HG03103 (cell line): ENCODE results near the gene UXS1.

ENCODE experiments used
- ATAC-seq: cut with Tn5 transposase; IDR thresholded peaks from one replicate; pipeline ENCODE4 v1.9.1; 2021; ENCODE audit warnings: low read depth; ENCODE audit not compliant: unreplicated experiment

UXS1 gene

DNA sequence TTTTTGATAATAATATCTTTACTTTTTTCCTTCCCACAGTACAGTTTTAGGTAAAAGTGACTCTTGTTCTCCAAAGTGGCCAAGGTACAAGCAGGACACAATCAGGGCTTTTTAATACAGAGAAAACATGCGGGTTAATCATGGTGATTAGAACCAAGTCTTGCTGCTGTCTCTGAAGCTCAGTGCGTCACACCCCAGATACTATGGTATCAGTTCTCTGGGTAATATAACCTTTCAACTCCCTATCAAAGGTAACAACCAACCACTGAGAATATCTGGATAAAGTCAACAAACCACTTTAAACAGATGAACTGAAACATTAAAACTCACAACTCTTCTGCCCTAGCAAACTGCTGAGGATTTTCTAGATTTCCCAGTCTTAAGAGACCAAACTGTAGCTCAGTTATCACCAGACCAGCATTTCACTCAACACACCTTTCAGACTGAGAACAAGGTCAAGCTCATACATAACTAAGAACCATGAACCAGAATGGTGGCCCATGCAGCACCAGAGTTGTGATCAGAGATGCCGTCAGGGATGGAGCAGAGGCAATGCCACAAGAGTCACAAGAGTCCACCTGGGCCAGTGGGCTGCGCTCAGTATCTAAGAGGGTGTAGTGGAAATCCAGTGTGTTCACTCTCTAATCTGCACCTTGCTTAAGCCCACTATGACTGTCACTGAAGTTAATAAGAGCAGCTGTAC is 103.0 kb downstream of the UXS1 start:
- ATAC-seq = no peak

DNA sequence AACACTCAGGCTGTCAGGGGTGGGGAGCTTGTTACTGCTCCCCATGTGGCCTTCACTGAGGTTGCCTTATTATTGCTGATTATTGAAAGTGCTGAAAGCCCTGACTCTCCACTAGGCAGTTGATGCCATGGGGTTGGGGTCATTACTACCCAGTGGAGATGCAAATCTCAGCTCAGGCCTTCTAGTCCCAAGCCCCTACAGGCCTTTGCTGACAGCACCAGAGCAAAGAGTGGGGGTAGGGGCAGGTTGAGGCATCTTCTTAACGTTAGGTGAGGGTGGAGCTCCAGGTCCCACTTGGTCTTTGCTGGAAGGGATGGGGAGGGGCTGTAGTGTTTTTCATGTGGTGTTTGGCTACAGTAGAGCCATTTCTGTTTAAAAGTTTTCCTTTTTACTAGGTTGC is 104.5 kb downstream of the UXS1 start:
- ATAC-seq = no peak

DNA sequence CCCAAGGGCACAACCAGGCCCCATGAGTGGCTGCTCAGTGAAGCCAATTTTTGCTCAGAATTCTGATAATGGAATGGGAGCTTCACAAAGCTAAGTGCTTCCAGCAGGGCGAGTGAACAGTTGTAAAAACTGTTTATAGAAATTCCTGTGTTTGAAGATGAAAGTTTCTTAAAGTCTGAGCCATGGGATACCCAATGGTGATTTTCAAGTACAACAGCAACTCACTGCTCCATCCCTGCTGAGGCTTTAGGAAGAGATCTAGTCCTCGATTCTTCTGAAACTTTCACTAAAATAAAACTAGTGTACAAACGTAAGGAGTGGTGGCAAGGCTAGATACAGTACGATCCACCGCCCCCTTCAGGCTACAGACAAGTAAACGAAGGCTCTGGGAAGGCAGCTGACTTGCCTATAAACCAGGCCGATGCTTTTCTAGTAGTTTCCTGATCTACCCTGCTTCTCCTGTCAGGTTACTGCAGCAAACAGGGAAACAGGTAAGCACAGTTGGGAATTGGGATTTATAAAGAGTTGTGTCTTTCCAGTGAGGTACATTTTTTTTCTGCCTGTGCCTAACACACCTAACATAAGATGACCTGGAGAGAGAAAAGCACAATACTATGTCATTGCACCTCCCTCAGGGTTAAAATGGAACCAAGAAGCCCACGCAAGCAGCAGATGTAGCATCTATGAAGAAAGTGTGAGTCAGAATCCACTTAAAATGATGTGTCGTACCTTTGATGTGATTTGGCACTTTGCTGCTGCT is 108.7 kb downstream of the UXS1 start:
- no peak for ATAC-seq

DNA sequence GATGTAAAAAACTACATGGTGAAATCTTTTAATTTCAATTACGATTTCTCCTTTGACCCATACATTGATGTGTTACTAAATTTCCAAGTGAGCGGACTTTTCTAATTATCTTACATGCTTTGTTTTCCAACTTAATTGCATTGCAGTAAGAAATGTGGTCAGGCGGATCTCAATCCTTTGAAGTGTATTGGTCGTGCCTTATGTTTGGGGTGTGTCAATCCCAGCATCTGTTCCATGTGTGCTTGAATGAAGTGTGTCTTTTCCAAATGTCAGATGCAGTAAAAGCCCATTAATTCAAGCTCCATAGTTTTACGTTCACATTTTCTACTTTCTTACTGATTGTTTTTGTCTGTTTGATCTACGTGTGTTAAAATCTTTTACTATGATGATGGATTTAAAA is 113.1 kb downstream of the UXS1 start:
- no peak for ATAC-seq

DNA sequence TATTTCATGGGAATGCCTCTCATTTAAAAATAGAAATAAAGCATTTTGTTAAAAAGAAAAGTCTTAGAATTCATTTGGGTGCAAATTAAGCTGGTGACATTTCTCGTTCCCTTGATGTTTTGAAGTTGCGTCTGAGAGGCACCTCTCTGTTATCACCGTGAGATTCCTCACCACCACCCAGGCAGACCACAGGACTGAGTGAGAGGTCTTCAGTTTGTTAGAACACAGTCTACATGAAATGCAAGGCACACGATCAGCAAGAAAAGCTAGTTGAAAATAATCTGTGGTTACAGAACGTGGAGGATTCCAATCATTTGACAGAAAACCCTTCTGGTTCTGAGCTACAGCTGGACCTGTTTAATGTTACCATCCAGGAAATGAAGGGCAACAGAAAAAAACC is 116.0 kb downstream of the UXS1 start:
- ATAC-seq = no peak

DNA sequence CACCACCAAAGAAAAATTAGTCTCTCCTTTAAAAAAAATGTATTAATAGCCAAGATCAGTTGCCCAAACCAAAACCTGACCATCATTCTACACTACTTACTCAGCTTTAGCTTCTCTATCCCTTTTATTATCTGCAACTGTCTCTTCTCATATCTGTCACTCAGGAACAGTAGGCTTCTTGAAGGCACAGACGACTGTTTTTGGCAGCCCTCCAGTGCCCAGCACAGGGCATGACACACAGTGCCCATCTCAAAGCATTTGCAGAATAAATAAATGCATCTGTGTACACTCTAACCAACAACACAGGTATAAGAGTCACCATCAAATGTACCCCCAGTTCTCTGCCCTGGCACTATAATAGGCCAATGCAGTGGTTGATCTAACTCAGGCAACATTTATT is 117.2 kb downstream of the UXS1 start:
- no peak for ATAC-seq

DNA sequence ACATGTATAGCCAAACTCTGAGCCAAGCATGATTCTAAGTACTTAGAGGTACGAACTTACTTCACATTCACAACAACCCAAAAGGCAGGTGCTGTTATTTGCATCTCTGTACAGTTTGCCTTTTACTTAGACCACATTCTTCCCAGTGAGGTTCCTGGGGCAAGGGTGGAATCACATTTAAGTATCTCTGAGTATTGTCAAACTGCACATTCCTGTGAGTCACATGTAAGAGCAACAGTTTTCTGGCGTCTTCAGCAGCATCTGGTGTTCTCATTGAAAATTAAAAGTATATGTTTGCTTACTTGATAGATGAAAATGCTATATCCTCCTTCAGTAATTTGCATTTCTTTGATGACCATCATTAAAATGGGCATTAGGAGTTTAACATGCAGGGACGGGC is 119.1 kb downstream of the UXS1 start:
- no peak for ATAC-seq

DNA sequence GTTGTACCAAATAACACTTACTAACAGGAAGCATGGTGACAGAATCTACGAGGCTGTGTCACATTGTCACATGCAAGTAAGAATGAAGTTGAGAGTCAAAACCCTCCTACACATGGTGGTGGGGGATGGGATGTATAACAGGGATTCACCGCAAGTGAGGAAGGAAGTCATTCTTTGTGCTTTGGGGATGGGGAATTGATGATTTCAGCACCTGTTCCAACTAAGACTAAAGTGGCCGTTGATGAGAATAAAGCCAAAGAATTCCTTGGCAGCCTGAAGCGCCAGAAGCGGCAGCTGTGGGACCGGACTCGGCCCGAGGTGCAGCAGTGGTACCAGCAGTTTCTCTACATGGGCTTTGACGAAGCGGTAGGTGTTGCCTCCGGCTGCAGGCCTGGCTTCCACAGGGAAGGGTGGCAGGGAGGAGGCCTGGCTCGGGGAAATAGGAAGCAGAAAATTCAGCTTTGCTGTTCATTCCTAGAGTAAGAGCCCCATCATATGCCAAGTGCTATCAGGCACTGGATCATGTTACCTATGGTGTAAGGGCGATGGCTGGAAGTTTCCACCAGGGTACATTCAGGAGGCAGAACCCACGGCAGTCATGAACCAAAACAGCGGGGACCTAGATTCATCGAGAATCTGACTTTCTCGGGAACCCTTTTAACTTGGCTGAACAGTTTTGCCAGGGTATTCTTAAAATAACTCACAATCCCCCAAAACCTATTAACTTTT is 120.3 kb downstream of the UXS1 start:
- no peak for ATAC-seq

DNA sequence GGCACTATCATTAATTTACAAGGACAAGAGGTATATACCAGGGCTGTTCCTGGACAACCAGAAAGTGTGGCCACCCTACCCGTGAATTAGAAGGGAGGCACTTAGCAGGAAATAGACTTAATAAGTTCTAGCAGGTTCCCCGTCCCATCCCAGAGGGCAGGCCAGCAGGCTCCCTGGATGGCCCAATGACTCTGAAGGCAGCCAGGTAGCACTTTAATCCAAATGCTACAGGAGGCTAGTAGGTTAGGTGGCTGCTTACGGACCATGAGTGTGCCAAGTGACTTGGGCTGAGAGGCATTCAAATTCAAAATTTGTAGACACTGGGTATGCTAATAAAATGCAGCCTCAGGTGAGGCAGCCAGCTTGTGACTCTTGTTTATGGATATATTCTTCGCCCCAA is 123.9 kb downstream of the UXS1 start:
- ATAC-seq = no peak

DNA sequence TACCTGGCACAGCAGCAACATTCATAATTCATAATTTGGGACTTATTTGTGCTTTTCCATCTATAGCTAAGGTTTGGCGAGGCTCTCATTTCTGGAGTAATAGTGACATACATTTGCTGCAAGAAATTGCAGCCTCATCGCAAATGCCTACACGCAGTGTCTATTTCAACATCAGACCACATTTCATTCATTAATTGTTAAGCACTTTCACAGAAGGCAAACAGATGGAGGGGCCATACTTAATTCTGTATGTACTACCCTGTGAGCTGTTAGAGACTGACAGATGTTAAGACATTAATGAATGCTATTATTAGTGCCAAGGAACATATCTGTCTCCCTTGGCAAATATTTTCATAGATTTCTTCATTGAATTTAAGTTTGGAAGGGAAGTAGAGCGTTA is 125.7 kb downstream of the UXS1 start:
- no peak for ATAC-seq

DNA sequence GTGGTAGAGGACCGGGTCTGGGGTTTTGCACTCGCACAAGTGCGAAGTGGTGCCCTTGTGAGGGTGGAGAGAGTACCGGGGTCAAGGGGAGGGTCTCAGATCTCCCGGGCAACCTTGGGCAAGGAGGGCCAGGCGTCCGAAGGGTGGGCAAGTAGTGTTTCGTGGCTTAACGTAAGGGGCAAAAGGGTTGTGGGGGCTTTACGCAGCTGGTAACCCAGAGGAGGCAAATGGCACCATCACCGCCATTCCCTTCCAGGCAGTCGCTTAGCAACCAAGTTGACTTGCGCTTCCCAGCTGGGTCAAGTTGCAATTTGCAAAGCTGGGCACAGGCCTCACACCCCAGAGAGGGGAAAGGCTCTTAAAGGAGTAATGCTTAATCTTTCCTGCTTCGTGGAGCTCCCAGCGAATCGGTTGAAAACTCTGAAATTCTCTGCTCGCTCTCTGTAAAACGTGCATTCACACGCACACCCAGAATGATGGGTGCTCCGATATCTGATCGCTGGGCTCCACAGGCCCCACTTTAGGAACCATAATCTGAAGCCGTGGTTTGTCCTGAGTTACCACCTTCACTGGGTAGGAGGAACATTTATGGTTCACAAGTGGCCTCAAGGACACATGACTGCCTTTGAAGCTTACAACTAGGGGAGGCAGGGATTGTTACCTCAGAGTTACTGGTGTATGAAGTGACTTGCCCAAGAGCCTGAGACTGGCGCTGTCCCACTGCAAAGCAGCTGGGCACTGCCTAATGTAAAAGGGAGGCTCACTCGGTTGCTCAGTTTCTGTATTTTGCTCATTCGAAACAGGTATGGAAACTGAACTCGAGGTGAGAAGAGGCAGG is 127.9 kb downstream of the UXS1 start:
- no peak for ATAC-seq

DNA sequence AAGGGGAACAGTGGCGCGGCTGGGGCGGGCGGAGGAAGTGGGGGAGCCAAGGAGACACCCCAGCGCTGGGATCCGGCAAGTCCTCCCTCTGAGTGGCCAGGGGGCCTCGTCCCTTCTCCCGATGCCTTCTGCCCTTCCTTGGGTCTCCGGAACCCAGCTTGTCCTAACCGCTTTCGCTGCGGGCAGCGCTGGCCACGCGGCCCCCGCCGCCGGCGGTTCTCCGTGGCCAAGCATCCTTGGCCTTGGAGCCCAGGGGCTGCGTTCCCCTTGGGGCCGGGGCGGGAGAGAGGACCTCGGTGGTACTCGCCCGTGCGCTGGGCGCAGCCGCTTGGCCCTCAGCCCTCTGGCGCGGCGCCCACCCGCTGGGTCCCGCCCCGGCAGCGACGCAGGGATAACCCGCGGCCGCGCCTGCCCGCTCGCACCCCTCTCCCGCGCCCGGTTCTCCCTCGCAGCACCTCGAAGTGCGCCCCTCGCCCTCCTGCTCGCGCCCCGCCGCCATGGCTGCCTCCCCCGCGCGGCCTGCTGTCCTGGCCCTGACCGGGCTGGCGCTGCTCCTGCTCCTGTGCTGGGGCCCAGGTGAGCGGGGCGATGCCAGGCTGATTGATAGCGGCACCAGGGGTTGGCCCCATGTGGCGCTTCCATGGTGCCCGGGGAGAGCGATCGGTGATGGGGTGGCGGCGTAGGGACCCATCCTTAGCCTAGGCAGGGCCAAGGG is 128.7 kb downstream of the UXS1 start:
- ATAC-seq = no peak

DNA sequence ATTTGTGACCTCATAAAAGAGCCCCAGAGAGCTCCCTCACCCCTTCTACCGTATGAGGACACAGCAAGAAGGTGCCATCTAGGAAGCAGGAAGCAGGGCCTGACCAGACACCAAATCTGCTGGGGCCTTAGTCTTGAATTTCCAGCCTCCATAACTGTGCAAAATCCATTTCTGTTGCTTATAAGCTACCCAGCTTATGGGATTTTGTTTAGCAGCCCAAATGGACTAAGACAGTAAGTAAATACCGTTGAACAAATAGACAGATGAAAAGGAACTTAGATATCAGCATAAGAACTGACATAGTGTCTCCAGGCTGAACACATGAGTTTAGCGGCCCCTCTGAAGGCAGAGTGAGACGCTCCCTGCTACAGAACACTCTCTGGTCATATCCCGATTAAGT is 130.9 kb downstream of the UXS1 start:
- no peak for ATAC-seq

DNA sequence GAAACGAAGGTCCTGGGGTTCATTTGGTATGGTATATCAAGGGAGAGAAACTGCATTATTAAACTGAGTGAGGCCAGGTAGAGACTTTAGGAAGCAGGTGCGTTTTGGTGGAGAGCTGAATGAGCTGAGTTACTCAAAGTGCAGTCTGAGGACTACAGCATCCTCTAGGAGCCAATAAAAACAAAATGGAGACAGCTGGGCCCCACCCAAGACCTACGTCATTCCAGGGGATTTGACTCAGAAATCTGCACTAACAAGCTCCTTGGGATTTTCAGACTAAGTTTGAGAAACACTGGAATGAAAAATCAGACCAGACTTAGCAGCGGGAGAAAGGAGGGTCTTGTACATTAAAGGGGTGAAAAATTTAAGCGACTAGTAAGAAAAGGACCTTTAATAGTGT is 131.5 kb downstream of the UXS1 start:
- no peak for ATAC-seq

DNA sequence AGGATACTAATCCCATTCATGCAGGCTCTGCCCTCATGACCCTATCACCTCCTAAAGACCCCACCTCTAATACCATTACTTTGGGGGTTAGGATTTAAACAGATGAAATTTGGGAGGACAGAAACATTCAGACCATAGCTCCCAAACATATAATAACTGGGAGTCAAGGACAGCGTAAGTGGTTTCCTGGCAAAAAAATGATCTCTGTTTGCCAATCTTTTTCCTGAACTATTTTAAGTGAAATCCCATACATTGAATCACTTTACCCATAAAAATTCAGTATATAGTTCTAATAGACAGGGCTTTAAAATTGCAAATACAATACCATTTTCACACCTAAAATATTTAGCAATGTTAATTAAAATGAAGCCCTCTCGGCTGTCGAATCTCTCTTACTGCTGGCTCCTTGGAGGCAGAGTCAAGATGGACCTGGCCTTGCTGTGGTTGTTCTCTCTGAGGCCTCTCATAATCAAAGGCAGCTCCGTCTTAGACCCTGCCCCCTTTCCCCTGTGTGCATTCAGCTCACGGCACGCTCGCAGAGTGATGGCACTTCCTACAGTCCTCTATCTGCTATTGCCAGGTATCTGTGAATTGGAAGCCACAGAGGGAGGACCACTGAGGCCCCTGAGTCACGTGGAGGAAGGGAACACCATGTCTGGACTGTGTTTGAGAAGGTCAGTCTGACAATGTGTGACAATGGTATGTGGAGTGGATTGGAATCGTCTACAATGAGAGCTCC is 132.3 kb downstream of the UXS1 start:
- no peak for ATAC-seq

DNA sequence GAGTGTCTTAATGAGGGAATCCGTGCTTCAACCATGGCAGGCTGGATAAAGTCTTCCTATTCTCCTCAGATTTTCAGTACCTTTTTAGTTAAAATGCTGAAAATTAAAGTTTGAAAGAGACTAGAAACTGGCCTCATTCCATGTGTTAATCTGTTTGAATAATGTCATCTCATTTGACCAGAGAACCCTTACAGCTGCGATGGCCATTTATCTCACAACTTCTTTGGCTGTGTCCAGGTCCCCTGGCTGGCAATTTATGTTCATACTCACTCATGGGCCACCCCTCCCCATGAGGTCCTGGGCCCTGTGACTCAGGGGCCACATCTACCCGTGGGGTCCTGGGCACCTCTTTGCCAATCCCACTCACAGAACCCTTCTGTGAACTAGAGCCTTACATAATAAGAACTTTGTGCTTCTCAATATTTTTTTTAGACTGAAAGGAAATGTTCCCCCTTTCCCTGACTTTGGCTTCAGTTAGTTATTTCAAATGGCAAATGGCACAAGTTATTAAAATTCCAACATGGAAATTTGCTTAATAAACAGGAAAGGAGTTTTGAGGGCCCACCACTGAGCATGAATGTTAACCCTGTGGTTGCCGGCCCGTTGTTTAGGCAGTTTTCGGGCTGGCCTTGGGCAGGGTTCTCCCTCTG is 134.6 kb downstream of the UXS1 start:
- no peak for ATAC-seq

DNA sequence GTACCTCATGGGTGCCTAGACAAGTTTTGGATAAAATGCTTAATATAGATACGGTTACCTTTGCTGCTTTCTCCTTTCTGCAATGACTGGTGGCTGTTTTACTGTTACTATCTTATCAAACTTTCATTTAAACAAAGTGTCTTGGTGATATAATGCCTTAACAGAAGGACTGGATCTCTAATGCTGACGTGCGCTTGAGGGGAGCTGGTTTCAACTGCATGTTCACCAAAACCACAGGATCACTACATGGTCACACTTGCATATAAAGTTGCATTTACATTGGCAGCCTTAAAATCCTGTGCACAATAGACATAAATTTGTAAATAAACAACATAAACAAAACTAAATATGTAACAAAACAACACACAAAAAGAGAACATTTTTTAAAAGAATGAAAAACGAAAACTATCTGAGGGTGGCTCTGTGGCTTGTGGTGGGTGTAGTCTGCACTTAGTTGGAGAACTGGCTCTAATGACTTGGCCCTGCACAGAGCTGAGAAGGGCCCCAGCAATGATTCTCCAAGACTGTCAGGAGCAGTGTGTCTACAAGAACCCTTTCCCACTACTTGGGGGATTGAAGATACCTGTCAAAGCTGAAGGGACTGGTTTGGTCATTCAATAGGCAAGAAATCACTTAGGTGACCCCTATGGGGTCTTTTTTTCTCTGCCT is 135.5 kb downstream of the UXS1 start:
- ATAC-seq = no peak

DNA sequence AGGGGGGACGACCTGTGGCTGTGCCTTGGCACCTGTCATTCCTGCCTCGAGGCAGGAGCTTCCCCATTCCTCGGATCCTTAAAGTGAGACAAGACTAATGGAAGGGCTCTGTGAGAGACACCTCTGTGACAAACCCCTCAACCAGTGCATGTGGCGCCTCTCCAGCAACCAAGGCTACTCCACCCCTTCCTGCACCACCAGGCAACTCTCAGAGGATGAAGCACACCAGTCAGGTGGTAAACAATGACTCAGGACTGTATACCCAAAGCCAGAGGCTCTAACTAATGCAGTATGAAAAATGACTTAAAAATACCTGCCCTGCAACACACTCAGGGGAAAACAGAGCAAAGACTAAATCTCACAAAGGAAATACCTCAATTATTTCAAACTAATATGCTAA is 136.9 kb downstream of the UXS1 start:
- no peak for ATAC-seq
